H9 (cell line): ENCODE measurements around the gene H6PD. TPM values are rescaled to one million over a fixed set of nuclear protein-coding genes. Genes with fewer than 3 reads are reported as not detected.

ENCODE experiments used
- DNase-seq: peaks from one replicate; pipeline ENCODE4 v3.0.0-alpha.2; 2017
- H2AFZ ChIP-seq: one replicate; pipeline ENCODE4 v1.6.1; 2013; ENCODE audit warnings: mild to moderate bottlenecking, low read length, control low read depth, moderate library complexity
- H2AK5ac ChIP-seq: 2 replicates; pipeline ENCODE4 v1.6.1; 2013; ENCODE audit warnings: low read length, control low read depth, mixed read lengths; ENCODE audit not compliant: insufficient read length
- H2BK120ac ChIP-seq: one replicate; pipeline ENCODE4 v1.6.1; 2013; ENCODE audit warnings: low read depth, mild to moderate bottlenecking, low read length, control low read depth, inconsistent platforms; ENCODE audit not compliant: poor library complexity, severe bottlenecking
- H2BK12ac ChIP-seq: 2 replicates; pipeline ENCODE4 v1.6.1; 2013; ENCODE audit warnings: low read length, control low read depth, mixed read lengths, low read depth; ENCODE audit not compliant: insufficient read length
- H2BK15ac ChIP-seq: 2 replicates; pipeline ENCODE4 v1.6.1; 2013; ENCODE audit warnings: low read depth, low read length, control low read depth
- H2BK20ac ChIP-seq: one replicate; pipeline ENCODE4 v1.6.1; 2013; ENCODE audit warnings: low read depth, mild to moderate bottlenecking, low read length, control low read depth, inconsistent platforms; ENCODE audit not compliant: poor library complexity, severe bottlenecking
- H2BK5ac ChIP-seq: 2 replicates; pipeline ENCODE4 v1.6.1; 2013; ENCODE audit warnings: low read length, control low read depth, mixed read lengths; ENCODE audit not compliant: insufficient read length
- H3K14ac ChIP-seq: 2 replicates; pipeline ENCODE4 v1.6.1; 2013; ENCODE audit warnings: low read length, control low read depth; ENCODE audit not compliant: insufficient read depth
- H3K18ac ChIP-seq: 2 replicates; pipeline ENCODE4 v1.6.1; 2013; ENCODE audit warnings: low read depth, mild to moderate bottlenecking, mixed read lengths, low read length, control low read depth; ENCODE audit not compliant: insufficient read length
- H3K23ac ChIP-seq: 2 replicates; pipeline ENCODE4 v1.6.1; 2013; ENCODE audit warnings: low read length, control low read depth, mixed read lengths, low read depth; ENCODE audit not compliant: insufficient read length
- H3K23me2 ChIP-seq: 2 replicates; pipeline ENCODE4 v1.6.1; 2013; ENCODE audit warnings: low read depth, mild to moderate bottlenecking, mixed read lengths, low read length, control low read depth; ENCODE audit not compliant: insufficient read length, poor library complexity, severe bottlenecking
- H3K27ac ChIP-seq: 2 replicates; pipeline ENCODE4 v1.5.1; 2013; ENCODE audit warnings: low read length, control low read depth, mixed read lengths, low read depth; ENCODE audit not compliant: insufficient read length
- H3K27me3 ChIP-seq: 2 replicates; pipeline ENCODE4 v1.6.1; 2013; ENCODE audit warnings: low read length, control low read depth, inconsistent platforms; ENCODE audit not compliant: insufficient read depth
- H3K4ac ChIP-seq: 2 replicates; pipeline ENCODE4 v1.6.1; 2013; ENCODE audit warnings: low read depth, mild to moderate bottlenecking, control low read depth, inconsistent platforms, low read length, moderate library complexity
- H3K4me1 ChIP-seq: 2 replicates; pipeline ENCODE4 v1.6.1; 2013; ENCODE audit warnings: low read length, control low read depth, inconsistent platforms; ENCODE audit not compliant: insufficient read depth
- H3K4me2 ChIP-seq: 2 replicates; pipeline ENCODE4 v1.6.1; 2013; ENCODE audit warnings: low read length, control low read depth, mixed read lengths; ENCODE audit not compliant: insufficient read length, insufficient read depth
- H3K56ac ChIP-seq: 2 replicates; pipeline ENCODE4 v1.6.1; 2013; ENCODE audit warnings: low read depth, mild to moderate bottlenecking, mixed read lengths, low read length, control low read depth; ENCODE audit not compliant: insufficient read length
- H3K79me1 ChIP-seq: 2 replicates; pipeline ENCODE4 v1.6.1; 2013; ENCODE audit warnings: low read depth, mild to moderate bottlenecking, moderate library complexity, low read length, control low read depth, inconsistent platforms; ENCODE audit not compliant: insufficient read depth, poor library complexity, severe bottlenecking
- H3K79me2 ChIP-seq: 2 replicates; pipeline ENCODE4 v1.6.1; 2013; ENCODE audit warnings: low read length, control low read depth, inconsistent platforms; ENCODE audit not compliant: insufficient read depth
- H3K9ac ChIP-seq: 2 replicates; pipeline ENCODE4 v1.6.1; 2013; ENCODE audit warnings: low read length, control low read depth, mixed read lengths; ENCODE audit not compliant: insufficient read length; ENCODE audit errors: extremely low read depth
- H3K9me3 ChIP-seq: one replicate; pipeline ENCODE4 v1.6.1; 2013; ENCODE audit warnings: low read depth, low read length, inconsistent platforms; ENCODE audit not compliant: control insufficient read depth
- H3T11ph ChIP-seq: one replicate; pipeline ENCODE4 v1.6.1; 2013; ENCODE audit warnings: mild to moderate bottlenecking, low read length, control low read depth, inconsistent platforms
- H4K20me1 ChIP-seq: one replicate; pipeline ENCODE4 v1.6.1; 2013; ENCODE audit not compliant: control insufficient read depth, insufficient read length, insufficient read depth
- H4K5ac ChIP-seq: 2 replicates; pipeline ENCODE4 v1.6.1; 2013; ENCODE audit warnings: low read depth, mild to moderate bottlenecking, mixed read lengths, low read length, control low read depth; ENCODE audit not compliant: insufficient read length
- H4K8ac ChIP-seq: replicated peaks from 2 replicates; pipeline ENCODE4 v1.6.1; 2013; ENCODE audit warnings: low read length, control low read depth, mixed read lengths, low read depth; ENCODE audit not compliant: insufficient read length
- H4K91ac ChIP-seq: 2 replicates; pipeline ENCODE4 v1.6.1; 2013; ENCODE audit warnings: low read depth, mild to moderate bottlenecking, moderate library complexity, mixed read lengths, low read length, control low read depth; ENCODE audit not compliant: insufficient read length
- H3K27ac Mint-ChIP-seq, 3 experiments: 2 replicates in 2 of 3; 3 replicates in 1 of 3; pipeline ENCODE4 v1.8.0; 2020 to 2021; ENCODE audit warnings: mixed read lengths in 3 of 3, mild to moderate bottlenecking in 1 of 3, moderate library complexity in 1 of 3
- H3K27me3 Mint-ChIP-seq: 2 replicates; pipeline ENCODE4 v1.8.0; 2021; ENCODE audit warnings: low read depth, mild to moderate bottlenecking, moderate library complexity, mixed read lengths
- H3K36me3 Mint-ChIP-seq, 3 experiments: 2 replicates in 2 of 3; 3 replicates in 1 of 3; pipeline ENCODE4 v1.8.0; 2020 to 2021; ENCODE audit warnings: low read depth in 3 of 3, mixed read lengths in 3 of 3; ENCODE audit not compliant: insufficient read depth in 1 of 3
- H3K4me1 Mint-ChIP-seq, 2 experiments: 2 replicates each; pipeline ENCODE4 v1.8.0; 2020; ENCODE audit warnings: mixed read lengths in 2 of 2
- H3K4me3 Mint-ChIP-seq, 2 experiments: 2 replicates in 1 of 2; 3 replicates in 1 of 2; pipeline ENCODE4 v1.8.0; 2020 to 2021; ENCODE audit warnings: mild to moderate bottlenecking in 2 of 2, mixed read lengths in 2 of 2, moderate library complexity in 1 of 2
- H3K9me3 Mint-ChIP-seq, 2 experiments: 2 replicates in 1 of 2; 3 replicates in 1 of 2; pipeline ENCODE4 v1.8.0; 2020; ENCODE audit warnings: mild to moderate bottlenecking in 2 of 2, mixed read lengths in 2 of 2, moderate library complexity in 1 of 2
- CTCF ChIP-seq: fragments of 200-600 bp; sonication (generic); conservative IDR thresholded peaks from 3 replicates; pipeline ENCODE4 v1.8.0; 2021; ENCODE audit warnings: antibody characterized with exemption, mild to moderate bottlenecking
- WGBS: extraction: QIAGEN DNeasy Blood & Tissue Kit; methylation state at CpG from one replicate; pipeline ENCODE4 v1.1.7; 2013; ENCODE audit warnings: missing lambda C conversion rate, low lambda C conversion rate, mixed read lengths; ENCODE audit not compliant: insufficient read length; ENCODE audit errors: extremely low coverage; 5-methylcytosine and 5-hydroxymethylcytosine counted together
- total RNA-seq: library from RNA; stranded (reverse); gene quantifications from 2 replicates; pipeline ENCODE4 v1.2.1, GENCODE V29; 2021

The H6PD gene
- total RNA-seq, 1 experiment from 2014 or later, result 7.9 TPM

GRCh38 chr1:9190234-9190633, 44.3 kb upstream of the H6PD start:
- no peak overlapping the region for H4K8ac ChIP-seq
- no peak overlapping the region for H2BK120ac ChIP-seq
- H3K36me3 Mint-ChIP-seq, result peaks cover 0 to 3% (median 2%) of the 10 kb centered on the region in 3 experiments; a peak in 1 of 7 replicates
- H3K23me2 ChIP-seq, result no peaks in the 10 kb centered on the region
- no peaks in the 10 kb centered on the region for H3K27me3 ChIP-seq
- H3K4ac ChIP-seq, result no peak overlapping the region
- peak overlapping the region; percentile 27 for H4K91ac ChIP-seq
- no CpG with 5 or more reads among the region's 5 CpGs for WGBS
- H2AK5ac ChIP-seq, result no peak overlapping the region
- peaks cover 10 to 20% of the 10 kb centered on the region in 2 experiments for H3K4me1 Mint-ChIP-seq
- H3K23ac ChIP-seq, result no peak overlapping the region
- H2AFZ ChIP-seq, result no peak overlapping the region
- H3K79me1 ChIP-seq, result no peaks in the 10 kb centered on the region
- H3K27me3 Mint-ChIP-seq, result peaks cover 14% of the 10 kb centered on the region
- peaks cover 0 to 4% of the 10 kb centered on the region in 2 experiments; a peak in 2 of 5 replicates for H3K9me3 Mint-ChIP-seq
- H3K4me1 ChIP-seq, result no peaks in the 10 kb centered on the region
- no peak overlapping the region; a peak in 1 of 7 replicates for H3K27ac Mint-ChIP-seq
- no peaks in the 10 kb centered on the region for H4K20me1 ChIP-seq
- H3K56ac ChIP-seq, result no peak overlapping the region
- no peak overlapping the region for H2BK15ac ChIP-seq
- no peak overlapping the region for H3K18ac ChIP-seq
- H2BK20ac ChIP-seq, result no peak overlapping the region
- no peak overlapping the region for H3K14ac ChIP-seq
- H3K79me2 ChIP-seq, result no peaks in the 10 kb centered on the region
- H3K4me3 Mint-ChIP-seq, result no peak overlapping the region
- no peak overlapping the region for H3K27ac ChIP-seq
- H4K5ac ChIP-seq, result no peak overlapping the region
- no peak for DNase-seq
- H3T11ph ChIP-seq, result no peak overlapping the region
- no peak overlapping the region for H2BK12ac ChIP-seq
- H3K4me2 ChIP-seq, result no peak overlapping the region
- H3K9me3 ChIP-seq, result no peaks in the 10 kb centered on the region
- no peak overlapping the region for H2BK5ac ChIP-seq
- no peak for TF ChIP-seq CTCF
- no peak overlapping the region for H3K9ac ChIP-seq
